GM18870 (cell line): ENCODE results near the gene CABS1.

Source experiments
- ATAC-seq: cut with Tn5 transposase; IDR thresholded peaks from one replicate; pipeline ENCODE4 v1.9.1; 2021; ENCODE audit warnings: moderate library complexity; ENCODE audit not compliant: unreplicated experiment

Gene CABS1

GRCh38 chr4:70380578-70380977 is 45.8 kb downstream of the CABS1 start:
- no peak for ATAC-seq

GRCh38 chr4:70382691-70383181 is 48.0 kb downstream of the CABS1 start, which contains the start of gene SMR3B:
Gene SMR3B, plus strand, starts transcription at chr4:70383131. Its CDS starts 1,380 bp downstream, at chr4:70384511.
- no peak for ATAC-seq
